GM12801 (cell line): ENCODE data around the gene LAMTOR4.

Experiments used
- CTCF ChIP-seq: IDR thresholded peaks from one replicate; pipeline ENCODE4 v1.5.1; 2011; ENCODE audit warnings: control low read depth; ENCODE audit not compliant: insufficient read length; ENCODE audit errors: extremely low read depth

Gene LAMTOR4

GRCh38 chr7:100185726-100186125 is 37.0 kb downstream of the LAMTOR4 start:
- TF ChIP-seq CTCF: no peak

DNA sequence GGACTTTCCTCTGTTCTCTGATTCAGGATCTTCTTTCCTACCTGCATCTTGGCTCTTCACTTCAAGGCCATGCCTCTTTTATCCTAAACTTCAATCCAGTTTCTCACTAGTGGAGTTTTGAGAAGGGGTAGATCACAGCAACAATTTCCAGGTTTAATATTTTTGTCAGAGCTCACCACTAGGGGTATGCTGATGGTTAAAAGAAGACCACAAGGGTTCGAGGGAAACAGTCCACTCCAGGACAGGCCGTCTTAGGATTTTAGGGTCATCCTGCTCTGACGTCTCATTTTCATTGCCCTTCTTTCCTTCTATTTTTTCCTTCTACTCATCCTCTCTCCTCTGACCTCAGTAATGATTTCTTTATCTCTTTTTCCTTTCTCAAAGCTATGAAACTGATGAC is 40.3 kb downstream of the LAMTOR4 start:
- no peak for TF ChIP-seq CTCF

DNA sequence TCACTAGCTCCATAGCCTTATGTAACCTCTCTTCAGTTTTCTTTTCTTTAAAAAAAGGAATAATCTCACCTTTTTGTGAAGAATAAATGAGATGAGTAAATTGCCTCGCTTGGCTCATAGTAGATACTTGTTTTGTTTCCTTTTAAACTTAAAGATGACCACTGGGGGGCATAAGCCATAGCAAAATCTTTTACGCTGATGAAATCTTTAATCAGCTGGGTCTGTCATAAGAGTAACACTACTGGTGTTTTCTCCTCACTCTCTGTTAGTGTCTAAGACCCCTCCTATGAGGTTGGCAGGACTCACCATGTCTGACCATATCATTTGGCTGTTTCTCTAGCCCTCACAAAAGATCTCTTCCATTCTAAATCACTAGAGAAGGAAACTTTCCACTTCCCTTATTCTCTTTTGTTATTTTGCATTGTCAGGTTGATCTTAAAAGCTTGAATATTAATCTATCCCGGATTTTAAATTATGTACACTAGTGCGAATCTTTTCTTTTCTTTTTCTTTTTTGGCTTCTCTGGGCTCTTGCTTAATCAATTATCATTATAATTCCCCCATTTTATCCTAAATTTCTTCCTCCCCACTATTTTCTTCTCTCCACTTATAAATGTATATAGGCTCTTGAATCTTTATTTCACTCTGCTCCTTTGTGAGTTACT is 41.5 kb downstream of the LAMTOR4 start:
- TF ChIP-seq CTCF: no peak

- no peak for TF ChIP-seq CTCF
These were observed 43.1 kb downstream of the LAMTOR4 start for GRCh38 chr7:100191775-100192174.

DNA sequence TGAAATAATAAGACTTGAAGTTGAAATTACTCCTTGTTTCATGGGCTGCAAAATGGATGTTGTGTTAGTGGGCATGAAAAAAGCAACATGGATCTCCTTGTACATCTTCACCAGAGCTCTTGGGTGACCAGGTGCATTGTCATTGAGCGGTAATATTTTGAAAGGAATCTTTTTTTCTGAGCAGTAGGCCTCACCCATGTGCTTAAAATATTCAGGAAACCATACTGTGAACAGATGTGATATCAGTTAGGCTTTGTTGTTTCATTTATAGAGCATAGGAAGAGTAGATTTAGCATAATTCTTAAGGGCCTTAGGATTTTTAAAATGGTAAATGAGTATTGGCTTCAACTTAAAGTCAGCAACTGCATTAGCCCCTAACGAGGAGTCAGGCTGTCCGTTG is 44.3 kb downstream of the LAMTOR4 start:
- TF ChIP-seq CTCF: no peak

- no peak for TF ChIP-seq CTCF
These were observed 46.5 kb downstream of the LAMTOR4 start for GRCh38 chr7:100195222-100195621.

GRCh38 chr7:100198266-100198665 is 49.5 kb downstream of the LAMTOR4 start:
- no peak for TF ChIP-seq CTCF
